NT2/D1 (cell line): ENCODE measurements around the gene RIT2.

ENCODE experiments used
- SUZ12 ChIP-seq: IDR thresholded peaks from 2 replicates; pipeline ENCODE4 v1.6.1; 2011; ENCODE audit not compliant: insufficient read length, insufficient read depth; ENCODE audit errors: extremely low read depth
- YY1 ChIP-seq: IDR thresholded peaks from 2 replicates; pipeline ENCODE4 v1.6.1; 2011; ENCODE audit not compliant: insufficient read length, insufficient read depth

DNA sequence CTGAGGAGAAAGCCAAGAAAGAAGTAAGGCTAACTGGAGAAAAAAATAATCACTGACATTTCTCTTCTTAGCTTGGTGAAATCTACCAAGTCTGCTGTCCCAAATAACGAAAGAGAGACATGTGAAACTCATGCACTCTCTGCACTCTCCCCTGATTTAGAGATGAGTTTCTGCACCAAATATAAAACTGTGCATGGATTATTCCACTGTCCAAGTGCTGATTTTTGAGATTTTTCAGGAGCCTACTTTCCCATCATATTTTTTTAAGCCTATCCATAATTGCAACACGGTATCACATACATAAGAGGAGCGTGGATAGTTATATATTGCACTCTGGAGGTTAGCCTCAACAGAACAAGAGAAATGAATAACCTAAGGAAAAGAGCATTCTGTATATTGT lies 10.0 kb upstream of the RIT2 start:
- TF ChIP-seq YY1 (no peak), SUZ12 (no peak)
